K562 (cell line): Measurements from ENCODE around the gene TPGS2. TPM values are rescaled to one million over a fixed set of nuclear protein-coding genes. Genes with fewer than 3 reads are reported as not detected.

Experiments used
- ATAC-seq: fragments of 200-7000 bp; cut with Tn5 transposase; 3 replicates; pipeline ENCODE4 v1.9.1; 2020; ENCODE audit warnings: moderate library complexity
- BruUV-seq: library from RNA; stranded (reverse); fragments of 400-500 nt; replicated peaks from 2 replicates; lab custom pipeline; 2021; lab: Mats Ljungman, UMichigan
- CTCF ChIA-PET: fragments of 300-600 bp; formaldehyde crosslinking; extraction: SDS; loops from one replicate; lab custom pipeline; 2021; ENCODE audit warnings: low intra/inter-chr PET ratio; lab: Yijun Ruan, JAX
- POLR2A ChIA-PET: fragments of 300-600, 350-650 bp; sonication (Branson Sonifier 250); formaldehyde crosslinking; extraction: SDS; loops from one replicate; lab custom pipeline; 2021; ENCODE audit warnings: antibody characterized with exemption, inconsistent platforms; lab: Yijun Ruan, JAX
- DNase-seq, 4 experiments: peaks; one replicate each; pipeline versions ENCODE4 v3.0.0 to v3.0.0-alpha.2; 2011 to 2018; ENCODE audit warnings: low spot score in 3 of 4, mixed read lengths in 3 of 4; ENCODE audit errors: extremely low read depth in 1 of 4
- FAIRE-seq: peaks from 2 replicates; lab custom pipeline; 2011; peaks lifted over from hg19 to GRCh38; lab: Jason Lieb, UNC
- H2AFZ ChIP-seq: 2 replicates; pipeline ENCODE4 v1.6.0; 2011; ENCODE audit warnings: low read depth, low read length, control low read depth, inconsistent platforms
- H3K27ac ChIP-seq: fragments of 200-600 bp; 3 replicates; pipeline ENCODE4 v1.8.0; 2011; ENCODE audit warnings: low read depth, mild to moderate bottlenecking, control low read depth, inconsistent platforms, low read length, moderate library complexity, mixed read lengths; ENCODE audit errors: extremely low read depth
- H3K27me3 ChIP-seq, 2 experiments: fragments of 300-600 bp in 1 of 2; 2 replicates in 1 of 2; 3 replicates in 1 of 2; pipeline versions ENCODE4 v1.6.0 to v1.8.0; 2011; ENCODE audit warnings: inconsistent platforms in 2 of 2, low read length in 2 of 2, mild to moderate bottlenecking in 1 of 2, mixed read lengths in 1 of 2, moderate library complexity in 1 of 2; ENCODE audit not compliant: control insufficient read depth in 2 of 2, insufficient read depth in 2 of 2
- H3K36me3 ChIP-seq: fragments of 300-600 bp; 3 replicates; pipeline ENCODE4 v1.8.0; 2011; ENCODE audit warnings: mild to moderate bottlenecking, low read length, inconsistent platforms; ENCODE audit not compliant: control insufficient read depth, insufficient read depth
- H3K4me1 ChIP-seq, 2 experiments: fragments of 200-600 bp in 1 of 2; replicated peaks in 1 of 2; 2 replicates in 1 of 2; 3 replicates in 1 of 2; pipeline versions ENCODE4 v1.5.1 to v1.8.0; 2011; ENCODE audit warnings: inconsistent platforms in 2 of 2, low read length in 2 of 2, mild to moderate bottlenecking in 1 of 2, mixed read lengths in 1 of 2, moderate library complexity in 1 of 2; ENCODE audit not compliant: control insufficient read depth in 2 of 2, insufficient read depth in 2 of 2
- H3K4me2 ChIP-seq: 2 replicates; pipeline ENCODE4 v1.6.1; 2011; ENCODE audit warnings: low read length, control low read depth, inconsistent platforms, mixed read lengths; ENCODE audit not compliant: insufficient read depth
- H3K4me3 ChIP-seq: fragments of 200-600 bp; sonication (generic), shearing (Covaris generic); 2 replicates; pipeline ENCODE4 v1.5.1; 2016; ENCODE audit warnings: control low read depth, inconsistent platforms
- H3K79me2 ChIP-seq: fragments of 200-600 bp; 3 replicates; pipeline ENCODE4 v1.8.0; 2011; ENCODE audit warnings: low read length, inconsistent platforms; ENCODE audit not compliant: control insufficient read depth, insufficient read depth
- H3K9ac ChIP-seq, 2 experiments: 2 replicates each; pipeline versions ENCODE4 v1.6.0 to v1.6.1; 2011; ENCODE audit warnings: low read depth in 2 of 2, low read length in 2 of 2, control low read depth in 1 of 2, inconsistent platforms in 1 of 2, mild to moderate bottlenecking in 1 of 2, mixed read lengths in 1 of 2; ENCODE audit not compliant: insufficient read depth in 1 of 2
- H3K9me1 ChIP-seq: one replicate; pipeline ENCODE4 v1.6.0; 2011; ENCODE audit warnings: inconsistent platforms, mild to moderate bottlenecking, low read length, moderate library complexity; ENCODE audit not compliant: control insufficient read depth, insufficient read depth
- H3K9me3 ChIP-seq: replicated peaks from 2 replicates; pipeline ENCODE4 v1.5.1; 2011; ENCODE audit warnings: low read depth, low read length, inconsistent platforms; ENCODE audit not compliant: control insufficient read depth, insufficient read depth
- H4K20me1 ChIP-seq: replicated peaks from 2 replicates; pipeline ENCODE4 v1.6.1; 2011; ENCODE audit warnings: low read length, inconsistent platforms, mixed read lengths; ENCODE audit not compliant: control insufficient read depth, insufficient read depth
- DEAF1 ChIP-seq: fragments of 450-650 bp; formaldehyde crosslinking; IDR thresholded peaks from 2 replicates; pipeline ENCODE4 v1.4.0; 2020; ENCODE audit warnings: mild to moderate bottlenecking, moderate library complexity
- EHMT2 ChIP-seq: fragments of 450-650 bp; IDR thresholded peaks from 2 replicates; pipeline ENCODE4 v1.6.1; 2018; ENCODE audit warnings: antibody characterized with exemption
- HNRNPK ChIP-seq: fragments of 200-400 bp; formaldehyde crosslinking; IDR thresholded peaks from one replicate; pipeline ENCODE4 v1.6.1; 2018; ENCODE audit warnings: mild to moderate bottlenecking, low read depth, low read length; ENCODE audit not compliant: poor library complexity, severe bottlenecking
- IRF2 ChIP-seq: sonication (generic); formaldehyde crosslinking; IDR thresholded peaks from 2 replicates; pipeline ENCODE4 v1.8.1; 2022; ENCODE audit warnings: mild to moderate bottlenecking, missing genetic modification reagents
- RBM14 ChIP-seq: fragments of 200-400 bp; formaldehyde crosslinking; IDR thresholded peaks from 2 replicates; pipeline ENCODE4 v1.6.1; 2018; ENCODE audit warnings: low read depth, mild to moderate bottlenecking, low read length, moderate library complexity, borderline replicate concordance; ENCODE audit not compliant: insufficient read depth
- SRSF3 ChIP-seq: fragments of 200-400 bp; formaldehyde crosslinking; IDR thresholded peaks from 2 replicates; pipeline ENCODE4 v1.6.1; 2016; ENCODE audit warnings: mild to moderate bottlenecking, low read length, moderate library complexity; ENCODE audit not compliant: insufficient read depth
- ZNF134 ChIP-seq: fragments of 250-450 bp; sonication (Bioruptor Pico); conservative IDR thresholded peaks from 2 replicates; pipeline ENCODE4 v1.4.0; 2020
- WGBS: fragments of 100-300 bp; shearing (Covaris generic); methylation state at CpG from one replicate; pipeline ENCODE4 v1.1.6; 2016; ENCODE audit warnings: low coverage, mixed read lengths; ENCODE audit not compliant: insufficient coverage; ENCODE audit errors: missing lambda C conversion rate; 5-methylcytosine and 5-hydroxymethylcytosine counted together
- in situ Hi-C: fragments of 300-500 bp; cut with MboI; formaldehyde crosslinking; loops from 4 replicates; pipeline ENCODE4 v1.15.0; 2018; ENCODE audit warnings: inconsistent platforms, mixed read lengths
- intact Hi-C: fragments of 100-400 bp; cut with micrococcal nuclease; formaldehyde crosslinking; loops from 2 replicates; pipeline ENCODE4 v1.14.2; 2022
- polyA plus RNA-seq, 8 experiments: library from polyadenylated mRNA; depleted of rRNA in 4 of 8; stranded (reverse) in 5 of 8; unstranded in 3 of 8; fragments of >200 nt; fragmentation: Nextera tagmentation in 2 of 8; fragmentation: Illumina TruSeq in 1 of 8; extraction: Ambion mirVana in 2 of 8; extraction: Trizol in 1 of 8; gene quantifications; 2 replicates each; pipeline versions ENCODE4 v1.2.1 to v1.2.3, GENCODE V29; 2011 to 2014; ENCODE audit warnings: inconsistent platforms in 1 of 8, missing spikeins in 1 of 8
- total RNA-seq, 7 experiments: library from RNA; depleted of rRNA in 6 of 7; stranded (reverse); fragments of >200 nt in 6 of 7; fragmentation: Illumina TruSeq in 2 of 7; extraction: Trizol in 2 of 7; gene quantifications; 2 replicates each; pipeline versions ENCODE4 v1.2.1 to v1.2.3, GENCODE V29; 2011 to 2021; ENCODE audit warnings: low replicate concordance in 1 of 7

Gene TPGS2
- total and polyA plus RNA-seq, 9 of the 15 experiments (the other 6 are each of a cell fraction or from before 2014, with no cell fraction given): 94.2 to 449 (median 134) TPM

- CTCF ChIA-PET: no interaction called here
- FAIRE-seq: no peak
- H3K9me1 ChIP-seq: no peaks in the 10 kb centered on the region
- no peak overlapping the region for H3K4me2 ChIP-seq
- no peaks in the 10 kb centered on the region for H3K4me1 ChIP-seq
- no TSS peak for BruUV-seq
- TF ChIP-seq DEAF1 (CRISPR knock-in tag) (no peak), HNRNPK (no peak), RBM14 (no peak), ZNF134 (CRISPR knock-in tag) (no peak), EHMT2 (no peak), SRSF3 (no peak), IRF2 (CRISPR knock-in tag) (no peak)
- TF ChIP-seq, all 486 proteins: peak for 0
- intact Hi-C loops: no loop called here
- no peak overlapping the region for H3K27ac ChIP-seq
- H4K20me1 ChIP-seq: no peaks in the 10 kb centered on the region
- in situ Hi-C loops: no loop called here
- DNase-seq (no peak), ATAC-seq (peak; percentile 44)
- no peaks in the 10 kb centered on the region for H3K9me3 ChIP-seq
- H3K79me2 ChIP-seq: no peaks in the 10 kb centered on the region
- H2AFZ ChIP-seq: no peak overlapping the region
- POLR2A ChIA-PET: interaction anchor here (0.6 to 0.7 kb wide), 2 partner anchors 37 to 454 kb away, joined by 3 read pairs; no protein-coding TSS in a partner anchor
- peaks cover 2 to 30% of the 10 kb centered on the region in 2 experiments; a peak in 4 of 5 replicates for H3K27me3 ChIP-seq
- no peak overlapping the region for H3K9ac ChIP-seq
- H3K4me3 ChIP-seq: no peak overlapping the region
- WGBS: 2% methylated on average over 21 of the region's 25 CpGs
- H3K36me3 ChIP-seq: no peaks in the 10 kb centered on the region
These were observed 83.4 kb downstream of the TPGS2 start for GRCh38 chr18:36745219-36745975.
